Effector CD8-positive, alpha-beta T cell (primary cell): ENCODE measurements around the gene RIMS3.
"Not testable (repeated sequence)": the region's sequence is repeated elsewhere in the genome, so short reads cannot be mapped to it uniquely, and the experiment has no call there.

ENCODE experiments used
- DNase-seq: peaks from one replicate; lab custom pipeline; 2025; lab: John Stamatoyannopoulos, UW

The RIMS3 gene

GRCh38 chr1:40593449-40594186, 71.9 kb downstream of the RIMS3 start:
- no peak for DNase-seq

- DNase-seq: no peak
These were observed 73.2 kb downstream of the RIMS3 start for GRCh38 chr1:40592107-40592803.

- DNase-seq: no peak
These were observed 76.9 kb downstream of the RIMS3 start for GRCh38 chr1:40588586-40588985.

DNA sequence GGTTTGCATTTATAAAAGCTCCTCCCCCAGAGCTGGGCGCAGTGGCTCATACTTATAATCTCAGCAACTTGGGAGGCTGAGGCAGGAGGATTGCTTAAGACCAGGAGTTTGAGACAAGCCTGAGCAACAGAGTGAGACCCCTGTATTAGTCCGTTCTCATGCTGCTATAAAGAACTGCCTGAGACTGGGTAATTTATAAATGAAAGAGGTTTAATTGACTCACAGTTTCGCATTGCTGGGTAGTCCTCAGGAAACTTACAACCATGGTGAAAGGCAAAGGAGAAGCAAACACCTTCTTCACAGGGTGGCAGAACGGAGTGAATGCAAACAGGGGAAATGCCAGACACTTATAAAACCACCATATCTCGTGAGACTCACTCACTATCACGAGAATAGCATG, 81.5 kb downstream of the RIMS3 start:
- DNase-seq: no peak

- no peak for DNase-seq
These were observed 83.4 kb downstream of the RIMS3 start for GRCh38 chr1:40582116-40582515.

DNA sequence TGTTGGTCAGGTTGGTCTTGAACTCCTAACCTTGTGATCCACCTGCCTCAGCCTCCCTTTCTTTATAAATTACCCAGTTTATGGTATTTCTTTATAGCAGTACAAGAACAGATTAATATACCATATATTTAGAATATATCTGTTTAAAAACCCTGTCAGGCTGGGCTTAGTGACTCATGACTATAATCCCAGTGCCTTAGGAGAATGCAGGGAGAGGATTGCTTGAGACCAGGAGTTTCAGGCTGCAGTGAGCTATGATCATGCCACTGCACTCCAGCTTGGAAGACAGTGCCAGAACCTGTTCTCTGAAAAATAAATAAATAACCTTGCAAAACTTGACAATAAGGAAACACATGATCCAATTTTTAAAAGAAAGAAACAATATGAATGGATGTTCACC, 90.1 kb downstream of the RIMS3 start:
- DNase-seq: no peak

- DNase-seq: not testable (repeated sequence)
These were observed 90.7 kb downstream of the RIMS3 start for GRCh38 chr1:40574805-40575204.
